K562 (cell line): Measurements from ENCODE around the gene RNPEP. TPM values are rescaled to one million over a fixed set of nuclear protein-coding genes. Genes with fewer than 3 reads are reported as not detected.

ENCODE experiments used
- AFF1 ChIP-seq, 2 experiments: fragments of 450-650 bp; IDR thresholded peaks; 2 replicates each; pipeline ENCODE4 v1.6.1; 2018; ENCODE audit warnings: mild to moderate bottlenecking in 2 of 2, low read depth in 1 of 2; ENCODE audit not compliant: partially characterized antibody in 2 of 2
- CCAR2 ChIP-seq: fragments of 200-400 bp; formaldehyde crosslinking; IDR thresholded peaks from 2 replicates; pipeline ENCODE4 v1.6.1; 2017; ENCODE audit warnings: mild to moderate bottlenecking, low read depth, low read length
- CXXC5 ChIP-seq: fragments of 250-450 bp; sonication (Bioruptor Pico); IDR thresholded peaks from 2 replicates; pipeline ENCODE4 v1.8.0; 2022; ENCODE audit warnings: inconsistent platforms, mild to moderate bottlenecking, moderate library complexity
- EP400 ChIP-seq: fragments of 450-650 bp; IDR thresholded peaks from 2 replicates; pipeline ENCODE4 v1.6.1; 2017; ENCODE audit warnings: antibody characterized with exemption, mild to moderate bottlenecking, moderate library complexity
- FIP1L1 ChIP-seq: fragments of 200-400 bp; formaldehyde crosslinking; IDR thresholded peaks from 2 replicates; pipeline ENCODE4 v1.6.1; 2018; ENCODE audit warnings: mild to moderate bottlenecking, low read depth, low read length; ENCODE audit not compliant: poor library complexity, severe bottlenecking
- GABPB1 ChIP-seq: sonication (generic); formaldehyde crosslinking; IDR thresholded peaks from 2 replicates; pipeline ENCODE4 v1.8.0; 2022; ENCODE audit warnings: mild to moderate bottlenecking, missing genetic modification reagents
- GATA2 ChIP-seq: sonication (generic); formaldehyde crosslinking; IDR thresholded peaks from 2 replicates; pipeline ENCODE4 v1.4.0; 2020; ENCODE audit warnings: mild to moderate bottlenecking, missing genetic modification reagents
- KAT7 ChIP-seq: sonication (generic); formaldehyde crosslinking; IDR thresholded peaks from 2 replicates; pipeline ENCODE4 v1.8.0; 2022; ENCODE audit warnings: missing genetic modification reagents, mild to moderate bottlenecking, borderline replicate concordance
- LARP7 ChIP-seq: fragments of 450-650 bp; IDR thresholded peaks from 2 replicates; pipeline ENCODE4 v1.6.1; 2016
- NFE2 ChIP-seq: IDR thresholded peaks from 2 replicates; pipeline ENCODE4 v1.6.1; 2014; ENCODE audit warnings: antibody characterized with exemption, low read depth
- NFRKB ChIP-seq: fragments of 450-650 bp; IDR thresholded peaks from 2 replicates; pipeline ENCODE4 v1.6.1; 2016; ENCODE audit warnings: low read depth
- PHF21A ChIP-seq: fragments of 450-650 bp; IDR thresholded peaks from 2 replicates; pipeline ENCODE4 v1.6.1; 2017; ENCODE audit warnings: low read depth, borderline replicate concordance
- PML ChIP-seq: IDR thresholded peaks from 2 replicates; pipeline ENCODE4 v1.6.1; 2012; ENCODE audit warnings: low read length, inconsistent platforms
- SRSF7 ChIP-seq: fragments of 200-400 bp; formaldehyde crosslinking; optimal IDR thresholded peaks from 2 replicates; pipeline ENCODE3; 2017; ENCODE audit warnings: mild to moderate bottlenecking, low read depth, low read length
- ZBTB33 ChIP-seq: sonication (generic); formaldehyde crosslinking; IDR thresholded peaks from 2 replicates; pipeline ENCODE4 v1.8.1; 2023; ENCODE audit warnings: mild to moderate bottlenecking, missing genetic modification reagents
- ZNF175 ChIP-seq: fragments of 200-800 bp; sonication (Bioruptor generic); IDR thresholded peaks from 2 replicates; pipeline ENCODE4 v1.6.1; 2016; ENCODE audit warnings: low read depth, mild to moderate bottlenecking, missing genetic modification characterization, missing compliant biosample characterization
- ZNF253 ChIP-seq: fragments of 250-450 bp; sonication (Bioruptor Pico); conservative IDR thresholded peaks from 2 replicates; pipeline ENCODE4 v1.6.1; 2021; ENCODE audit warnings: mild to moderate bottlenecking
- polyA plus RNA-seq, 8 experiments: library from polyadenylated mRNA; depleted of rRNA in 4 of 8; stranded (reverse) in 5 of 8; unstranded in 3 of 8; fragments of >200 nt; fragmentation: Nextera tagmentation in 2 of 8; fragmentation: Illumina TruSeq in 1 of 8; extraction: Ambion mirVana in 2 of 8; extraction: Trizol in 1 of 8; gene quantifications; 2 replicates each; pipeline versions ENCODE4 v1.2.1 to v1.2.3, GENCODE V29; 2011 to 2014; ENCODE audit warnings: inconsistent platforms in 1 of 8, missing spikeins in 1 of 8
- total RNA-seq, 7 experiments: library from RNA; depleted of rRNA in 6 of 7; stranded (reverse); fragments of >200 nt in 6 of 7; fragmentation: Illumina TruSeq in 2 of 7; extraction: Trizol in 2 of 7; gene quantifications; 2 replicates each; pipeline versions ENCODE4 v1.2.1 to v1.2.3, GENCODE V29; 2011 to 2021; ENCODE audit warnings: low replicate concordance in 1 of 7
- TF ChIP-seq, protein P1 (sequence below): fragments of 250-450 bp; sonication (Bioruptor Pico); IDR thresholded peaks from 2 replicates; pipeline ENCODE4 v1.5.0; 2021

RNPEP gene
- total and polyA plus RNA-seq, 9 of the 15 experiments (the other 6 are each of a cell fraction or from before 2014, with no cell fraction given), result 27.5 to 131 (median 63.4) TPM

GRCh38 chr1:201983380-201983805, 945 bp downstream of the RNPEP start (continued):
- TF ChIP-seq AFF1 (IDR thresholded peaks at IDR 0.05; ENCODE audit: low read depth in 1 of 2, partially characterized antibody in 2 of 2) (peak in 1 of 2 experiments; percentile 71), ZNF175 (CRISPR knock-in tag) (no peak), GABPB1 (CRISPR knock-in tag) (0 out of 2 replicates have a peak, but pooled peaks have one; percentile 12), ZNF253 (no peak), LARP7 (no peak), NFRKB (0 out of 2 replicates have a peak, but pooled peaks have one; percentile 16), CXXC5 (CRISPR knock-in tag) (no peak), NFE2 (0 out of 2 replicates have a peak, but pooled peaks have one; percentile 0), SRSF7 (no peak), PML (no peak), EP400 (peak; percentile 32), CCAR2 (no peak), FIP1L1 (no peak), KAT7 (CRISPR knock-in tag) (0 out of 2 replicates have a peak, but pooled peaks have one; percentile 1), GATA2 (CRISPR knock-in tag) (0 out of 2 replicates have a peak, but pooled peaks have one; percentile 14), PHF21A (peak; percentile 99; the same call in 1 of the 2 replicates), ZBTB33 (CRISPR knock-in tag) (no peak)
- TF ChIP-seq, protein P1, sequence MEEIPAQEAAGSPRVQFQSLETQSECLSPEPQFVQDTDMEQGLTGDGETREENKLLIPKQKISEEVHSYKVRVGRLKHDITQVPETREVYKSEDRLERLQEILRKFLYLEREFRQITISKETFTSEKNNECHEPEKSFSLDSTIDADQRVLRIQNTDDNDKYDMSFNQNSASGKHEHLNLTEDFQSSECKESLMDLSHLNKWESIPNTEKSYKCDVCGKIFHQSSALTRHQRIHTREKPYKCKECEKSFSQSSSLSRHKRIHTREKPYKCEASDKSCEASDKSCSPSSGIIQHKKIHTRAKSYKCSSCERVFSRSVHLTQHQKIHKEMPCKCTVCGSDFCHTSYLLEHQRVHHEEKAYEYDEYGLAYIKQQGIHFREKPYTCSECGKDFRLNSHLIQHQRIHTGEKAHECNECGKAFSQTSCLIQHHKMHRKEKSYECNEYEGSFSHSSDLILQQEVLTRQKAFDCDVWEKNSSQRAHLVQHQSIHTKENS (CRISPR knock-in tag), result no peak
